WI38 (cell line): ENCODE results near the gene RIC1.

ENCODE experiments used
- H3K4me3 ChIP-seq: 2 replicates; pipeline ENCODE4 v1.5.1; 2011; ENCODE audit warnings: low read depth, mild to moderate bottlenecking, control low read depth, low read length
- CTCF ChIP-seq: IDR thresholded peaks from 2 replicates; pipeline ENCODE4 v1.5.1; 2012; ENCODE audit warnings: low read depth, mild to moderate bottlenecking, control low read depth, low read length

The RIC1 gene

GRCh38 chr9:5805478-5805877 is 176.6 kb downstream of the RIC1 start:
- TF ChIP-seq CTCF: no peak
- H3K4me3 ChIP-seq: no peak overlapping the region

- no peak for TF ChIP-seq CTCF
Observed at GRCh38 chr9:5811751-5812150, 182.8 kb downstream of the RIC1 start.

GRCh38 chr9:5813824-5814223 is 184.9 kb downstream of the RIC1 start:
- TF ChIP-seq CTCF: no peak

More at GRCh38 chr9:5811751-5812150, 182.8 kb downstream of the RIC1 start:
- no peak overlapping the region for H3K4me3 ChIP-seq

GRCh38 chr9:5815461-5815860 is 186.6 kb downstream of the RIC1 start:
- TF ChIP-seq CTCF: no peak

More at GRCh38 chr9:5813824-5814223, 184.9 kb downstream of the RIC1 start:
- H3K4me3 ChIP-seq: no peak overlapping the region

GRCh38 chr9:5817862-5818261 is 189.0 kb downstream of the RIC1 start:
- H3K4me3 ChIP-seq: no peak overlapping the region
- TF ChIP-seq CTCF: no peak

More at GRCh38 chr9:5815461-5815860, 186.6 kb downstream of the RIC1 start:
- H3K4me3 ChIP-seq: no peak overlapping the region

GRCh38 chr9:5818424-5819142 is 189.7 kb downstream of the RIC1 start:
- no peak for TF ChIP-seq CTCF
- H3K4me3 ChIP-seq: no peak overlapping the region

- TF ChIP-seq CTCF: no peak
- no peak overlapping the region for H3K4me3 ChIP-seq
Observed at GRCh38 chr9:5819174-5819573, 190.3 kb downstream of the RIC1 start.
